ENCODE data around the gene SLC35E1. TPM values are rescaled to one million over a fixed set of nuclear protein-coding genes. Genes with fewer than 3 reads are reported as not detected.

Gene SLC35E1
- total RNA-seq, 6 donors from 2014 or later = 48.5 to 60.8 (median 53.2) TPM

- TF ChIP-seq POLR2AphosphoS5 (IDR thresholded peaks at IDR 0.05) (peak in 1 of 2 donors; percentile 52), CTCF (IDR thresholded peaks at IDR 0.05) (no peak), POLR2A (IDR thresholded peaks at IDR 0.05) (no peak), EP300 (IDR thresholded peaks at IDR 0.05) (no peak)
- Histone ChIP-seq H3K27ac (peak overlapping the region in 3 of 4 donors; percentile 50 to 77 (median 54)), H3K9me3 (no peaks in the 10 kb centered on the region), H3K27me3 (no peaks in the 10 kb centered on the region), H3K4me3 (no peak overlapping the region), H3K36me3 (peaks cover 8 to 75% (median 45%) of the 10 kb centered on the region in 4 donors), H3K4me1 (peaks cover 16 to 40% (median 37%) of the 10 kb centered on the region in 4 donors)
- WGBS, 2 donors = 63 to 67% methylated on average over 10 of the region's 10 CpGs
- DNase-seq (peak in 1 of 2 donors; percentile 54), ATAC-seq (ENCODE audit: low FRiP score in 2 of 2) (no peak)
Observed at GRCh38 chr19:16566161-16566560, 6.1 kb downstream of the SLC35E1 start.

- no peaks in the 10 kb centered on the region for H3K27me3 ChIP-seq
- no peak overlapping the region for H3K4me3 ChIP-seq
- no peaks in the 10 kb centered on the region for H3K9me3 ChIP-seq
- H3K27ac ChIP-seq = peak overlapping the region; percentile 23 to 77 (median 40)
- WGBS, 2 donors = 48 to 70% methylated on average over 7 of the region's 7 CpGs
- ATAC-seq (ENCODE audit: low FRiP score in 2 of 2) (no peak), DNase-seq (no peak)
- TF ChIP-seq EP300 (IDR thresholded peaks at IDR 0.05) = no peak
- no peak for TF ChIP-seq POLR2A (IDR thresholded peaks at IDR 0.05)
- no peak for TF ChIP-seq CTCF (IDR thresholded peaks at IDR 0.05)
- TF ChIP-seq POLR2AphosphoS5 (IDR thresholded peaks at IDR 0.05) = no peak
- peaks cover 7 to 27% (median 24%) of the 10 kb centered on the region in 4 donors for H3K4me1 ChIP-seq
- H3K36me3 ChIP-seq = peaks cover 11 to 86% (median 53%) of the 10 kb centered on the region in 4 donors
Observed at GRCh38 chr19:16564842-16565241, 7.4 kb downstream of the SLC35E1 start.

- ATAC-seq (ENCODE audit: low FRiP score in 2 of 2) = no peak
Observed at GRCh38 chr19:16562608-16563025, 9.6 kb downstream of the SLC35E1 start.

GRCh38 chr19:16561382-16561781, 10.8 kb downstream of the SLC35E1 start:
- WGBS, 2 donors = 85 to 87% methylated on average over 8 of the region's 8 CpGs
- Histone ChIP-seq H3K4me3 (no peak overlapping the region), H3K9me3 (no peaks in the 10 kb centered on the region), H3K4me1 (peaks cover 3 to 13% (median 9%) of the 10 kb centered on the region in 4 donors), H3K27ac (no peak overlapping the region), H3K27me3 (no peaks in the 10 kb centered on the region), H3K36me3 (peaks cover 14 to 77% (median 55%) of the 10 kb centered on the region in 4 donors)
- TF ChIP-seq EP300 (IDR thresholded peaks at IDR 0.05) = no peak
- no peak for TF ChIP-seq POLR2AphosphoS5 (IDR thresholded peaks at IDR 0.05)
- TF ChIP-seq POLR2A (IDR thresholded peaks at IDR 0.05) = no peak
- TF ChIP-seq CTCF (IDR thresholded peaks at IDR 0.05) = no peak
- no peak for DNase-seq
- ATAC-seq (ENCODE audit: low FRiP score in 2 of 2) = no peak

More at GRCh38 chr19:16562608-16563025, 9.6 kb downstream of the SLC35E1 start:
- H3K4me1 ChIP-seq = peaks cover 6 to 17% (median 10%) of the 10 kb centered on the region in 4 donors
- no peaks in the 10 kb centered on the region for H3K27me3 ChIP-seq
- no peaks in the 10 kb centered on the region for H3K9me3 ChIP-seq
- TF ChIP-seq POLR2A (IDR thresholded peaks at IDR 0.05) (no peak), CTCF (IDR thresholded peaks at IDR 0.05) (no peak), EP300 (IDR thresholded peaks at IDR 0.05) (no peak), POLR2AphosphoS5 (IDR thresholded peaks at IDR 0.05) (no peak)
- peaks cover 14 to 82% (median 58%) of the 10 kb centered on the region in 4 donors for H3K36me3 ChIP-seq
- 93 to 99% methylated on average over 6 of the region's 6 CpGs for WGBS, 2 donors
- no peak overlapping the region for H3K4me3 ChIP-seq
- no peak for DNase-seq
- H3K27ac ChIP-seq = no peak overlapping the region

- WGBS, 2 donors = 93 to 94% methylated on average over 10 of the region's 10 CpGs
- Histone ChIP-seq H3K9me3 (no peaks in the 10 kb centered on the region), H3K27me3 (no peaks in the 10 kb centered on the region), H3K4me1 (peaks cover 0 to 8% (median 6%) of the 10 kb centered on the region in 4 donors), H3K4me3 (no peak overlapping the region), H3K27ac (no peak overlapping the region), H3K36me3 (peaks cover 14 to 75% (median 60%) of the 10 kb centered on the region in 4 donors)
- TF ChIP-seq EP300 (IDR thresholded peaks at IDR 0.05) (no peak), POLR2AphosphoS5 (IDR thresholded peaks at IDR 0.05) (no peak), POLR2A (IDR thresholded peaks at IDR 0.05) (no peak), CTCF (IDR thresholded peaks at IDR 0.05) (no peak)
- ATAC-seq (ENCODE audit: low FRiP score in 2 of 2) = no peak
- no peak for DNase-seq
Observed at GRCh38 chr19:16559780-16560276, 12.4 kb downstream of the SLC35E1 start.
